ENCODE results near the gene CCSER2.

CCSER2 gene

GRCh38 chr10:84542522-84543490, 214.4 kb downstream of the CCSER2 start:
- no peak overlapping the region for H3K4me3 ChIP-seq (ENCODE audit: low read length)
- TF ChIP-seq CTCF (conservative IDR thresholded peaks at IDR 0.05; ENCODE audit: low read depth, low read length) = no peak
- no peak for DNase-seq (ENCODE audit: low read depth)

- H3K4me3 ChIP-seq (ENCODE audit: low read length) = no peak overlapping the region
- no peak for DNase-seq (ENCODE audit: low read depth)
- TF ChIP-seq CTCF (conservative IDR thresholded peaks at IDR 0.05; ENCODE audit: low read depth, low read length) = no peak
Observed at GRCh38 chr10:84543948-84544347, 215.6 kb downstream of the CCSER2 start.

- no peak for TF ChIP-seq CTCF (conservative IDR thresholded peaks at IDR 0.05; ENCODE audit: low read depth, low read length)
- DNase-seq (ENCODE audit: low read depth) = no peak
- H3K4me3 ChIP-seq (ENCODE audit: low read length) = no peak overlapping the region
Observed at GRCh38 chr10:84545651-84546050, 217.3 kb downstream of the CCSER2 start.

- TF ChIP-seq CTCF (conservative IDR thresholded peaks at IDR 0.05; ENCODE audit: low read depth, low read length) = no peak
- H3K4me3 ChIP-seq (ENCODE audit: low read length) = no peak overlapping the region
- DNase-seq (ENCODE audit: low read depth) = no peak
Observed at GRCh38 chr10:84546609-84547008, 218.2 kb downstream of the CCSER2 start.

- no peak for DNase-seq (ENCODE audit: low read depth)
- H3K4me3 ChIP-seq (ENCODE audit: low read length) = no peak overlapping the region
- no peak for TF ChIP-seq CTCF (conservative IDR thresholded peaks at IDR 0.05; ENCODE audit: low read depth, low read length)
Observed at GRCh38 chr10:84547616-84548015, 219.2 kb downstream of the CCSER2 start.

GRCh38 chr10:84548869-84549268, 220.5 kb downstream of the CCSER2 start:
- TF ChIP-seq CTCF (conservative IDR thresholded peaks at IDR 0.05; ENCODE audit: low read depth, low read length) = peak; percentile 27
- DNase-seq (ENCODE audit: low read depth) = no peak
- H3K4me3 ChIP-seq (ENCODE audit: low read length) = no peak overlapping the region
